OCI-LY1 (cell line): ENCODE data around the gene SLC4A2.
"Not testable (repeated sequence)": the region's sequence is repeated elsewhere in the genome, so short reads cannot be mapped to it uniquely, and the experiment has no call there.

Experiments used
- H2AFZ ChIP-seq: fragments of 200-600 bp; sonication (generic), shearing (Covaris generic); 2 replicates; pipeline ENCODE4 v1.6.0; 2014; ENCODE audit warnings: antibody characterized with exemption, mild to moderate bottlenecking, low read length
- H3F3A ChIP-seq: fragments of 200-600 bp; sonication (generic), shearing (Covaris generic); 2 replicates; pipeline ENCODE4 v1.6.0; 2014; ENCODE audit warnings: mild to moderate bottlenecking, antibody characterized with exemption, low read length, moderate library complexity; ENCODE audit not compliant: insufficient read depth
- H3K27ac ChIP-seq: fragments of 200-600 bp; sonication (generic); 2 replicates; pipeline ENCODE4 v1.5.1; 2014; ENCODE audit warnings: low read length, mixed run types, mild to moderate bottlenecking, low read depth; ENCODE audit not compliant: poor library complexity, severe bottlenecking
- H3K27me3 ChIP-seq: fragments of 200-600 bp; sonication (generic); 2 replicates; pipeline ENCODE4 v1.6.0; 2014; ENCODE audit warnings: antibody characterized with exemption, mild to moderate bottlenecking, low read length, moderate library complexity; ENCODE audit not compliant: insufficient read depth
- H3K36me3 ChIP-seq: fragments of 200-600 bp; sonication (generic); 2 replicates; pipeline ENCODE4 v1.6.1; 2014; ENCODE audit warnings: mild to moderate bottlenecking, antibody characterized with exemption, low read length, moderate library complexity, mixed read lengths; ENCODE audit not compliant: insufficient read depth
- H3K4me1 ChIP-seq: fragments of 200-600 bp; sonication (generic); 2 replicates; pipeline ENCODE4 v1.5.1; 2014; ENCODE audit warnings: mild to moderate bottlenecking, low read length, moderate library complexity; ENCODE audit not compliant: insufficient read depth, severe bottlenecking
- H3K4me2 ChIP-seq: fragments of 200-600 bp; sonication (generic), shearing (Covaris generic); 2 replicates; pipeline ENCODE4 v1.6.1; 2014; ENCODE audit warnings: low read length
- H3K4me3 ChIP-seq: fragments of 200-600 bp; sonication (generic); 2 replicates; pipeline ENCODE4 v1.5.1; 2014; ENCODE audit warnings: low read length, low read depth, mild to moderate bottlenecking, mixed read lengths; ENCODE audit not compliant: poor library complexity, severe bottlenecking
- H3K79me2 ChIP-seq: fragments of 200-600 bp; shearing (Covaris generic); 2 replicates; pipeline ENCODE4 v1.6.1; 2016; ENCODE audit warnings: mixed run types, low read length, mixed read lengths; ENCODE audit not compliant: insufficient read depth
- H3K9ac ChIP-seq: fragments of 200-600 bp; sonication (generic), shearing (Covaris generic); 2 replicates; pipeline ENCODE4 v1.6.1; 2014; ENCODE audit warnings: mild to moderate bottlenecking, low read length, mixed read lengths
- H3K9me2 ChIP-seq: fragments of 200-600 bp; sonication (generic), shearing (Covaris generic); 2 replicates; pipeline ENCODE4 v1.6.1; 2014; ENCODE audit warnings: low read depth, mild to moderate bottlenecking, low read length, mixed read lengths
- H3K9me3 ChIP-seq: fragments of 200-600 bp; shearing (Covaris generic); 2 replicates; pipeline ENCODE4 v1.6.1; 2014; ENCODE audit warnings: low read length, mixed read lengths
- H4K20me1 ChIP-seq: fragments of 200-600 bp; sonication (generic), shearing (Covaris generic); 2 replicates; pipeline ENCODE4 v1.6.0; 2016; ENCODE audit warnings: mild to moderate bottlenecking, low read length; ENCODE audit not compliant: insufficient read depth
- EZH2 ChIP-seq: fragments of 200-600 bp; sonication (generic), shearing (Covaris generic); IDR thresholded peaks from 2 replicates; pipeline ENCODE4 v1.8.0; 2017; ENCODE audit warnings: borderline replicate concordance, mixed run types, mild to moderate bottlenecking, antibody characterized with exemption, low read length, moderate library complexity, mixed read lengths
- TF ChIP-seq, protein P1 (sequence below): fragments of 200-600 bp; sonication (generic), shearing (Covaris generic); IDR thresholded peaks from 2 replicates; pipeline ENCODE4 v1.5.1; 2017; ENCODE audit warnings: mild to moderate bottlenecking, antibody characterized with exemption, low read length, moderate library complexity, mixed read lengths

SLC4A2 gene

DNA sequence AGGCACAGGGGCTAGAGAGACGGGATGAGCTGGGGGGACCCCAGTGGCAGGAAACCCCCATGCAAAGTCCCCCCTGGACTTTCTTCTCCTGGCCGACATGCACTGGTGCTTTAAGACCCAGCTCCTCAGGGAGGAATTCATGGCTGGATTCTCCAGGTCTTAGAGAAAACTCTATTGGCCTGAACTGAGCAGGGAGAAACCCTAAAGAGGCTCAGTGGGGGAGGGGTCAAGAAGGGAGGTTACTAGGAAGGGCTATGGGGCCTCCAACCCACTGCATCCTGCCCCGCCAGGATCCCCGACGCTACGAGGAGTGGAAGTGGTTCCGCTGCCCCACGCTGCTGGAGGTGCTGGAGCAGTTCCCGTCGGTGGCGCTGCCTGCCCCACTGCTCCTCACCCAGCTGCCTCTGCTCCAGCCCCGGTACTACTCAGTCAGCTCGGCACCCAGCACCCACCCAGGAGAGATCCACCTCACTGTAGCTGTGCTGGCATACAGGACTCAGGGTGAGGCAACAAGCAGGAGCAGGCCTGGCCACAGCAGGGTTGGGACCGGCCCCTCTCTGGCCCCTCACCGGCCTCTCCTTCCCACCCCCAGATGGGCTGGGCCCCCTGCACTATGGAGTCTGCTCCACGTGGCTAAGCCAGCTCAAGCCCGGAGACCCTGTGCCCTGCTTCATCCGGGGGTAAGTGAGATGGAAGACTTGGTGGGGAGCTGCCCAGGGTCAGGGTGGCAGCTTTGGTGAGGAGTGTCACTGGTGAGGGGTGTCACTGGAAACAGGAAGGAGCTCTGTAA, 48.9 kb upstream of the SLC4A2 start:
- Histone ChIP-seq H2AFZ (no peak overlapping the region), H3K9me2 (no peaks in the 10 kb centered on the region), H4K20me1 (no peaks in the 10 kb centered on the region), H3F3A (no peaks in the 10 kb centered on the region), H3K9ac (no peak overlapping the region), H3K27me3 (peaks cover 4% of the 10 kb centered on the region; the same call in 1 of the 2 replicates), H3K4me3 (no peak overlapping the region), H3K79me2 (no peaks in the 10 kb centered on the region), H3K27ac (no peak overlapping the region), H3K4me1 (peaks cover 20% of the 10 kb centered on the region), H3K36me3 (no peaks in the 10 kb centered on the region), H3K9me3 (no peaks in the 10 kb centered on the region), H3K4me2 (no peak overlapping the region)
- TF ChIP-seq EZH2, result no peak
- TF ChIP-seq, protein P1, sequence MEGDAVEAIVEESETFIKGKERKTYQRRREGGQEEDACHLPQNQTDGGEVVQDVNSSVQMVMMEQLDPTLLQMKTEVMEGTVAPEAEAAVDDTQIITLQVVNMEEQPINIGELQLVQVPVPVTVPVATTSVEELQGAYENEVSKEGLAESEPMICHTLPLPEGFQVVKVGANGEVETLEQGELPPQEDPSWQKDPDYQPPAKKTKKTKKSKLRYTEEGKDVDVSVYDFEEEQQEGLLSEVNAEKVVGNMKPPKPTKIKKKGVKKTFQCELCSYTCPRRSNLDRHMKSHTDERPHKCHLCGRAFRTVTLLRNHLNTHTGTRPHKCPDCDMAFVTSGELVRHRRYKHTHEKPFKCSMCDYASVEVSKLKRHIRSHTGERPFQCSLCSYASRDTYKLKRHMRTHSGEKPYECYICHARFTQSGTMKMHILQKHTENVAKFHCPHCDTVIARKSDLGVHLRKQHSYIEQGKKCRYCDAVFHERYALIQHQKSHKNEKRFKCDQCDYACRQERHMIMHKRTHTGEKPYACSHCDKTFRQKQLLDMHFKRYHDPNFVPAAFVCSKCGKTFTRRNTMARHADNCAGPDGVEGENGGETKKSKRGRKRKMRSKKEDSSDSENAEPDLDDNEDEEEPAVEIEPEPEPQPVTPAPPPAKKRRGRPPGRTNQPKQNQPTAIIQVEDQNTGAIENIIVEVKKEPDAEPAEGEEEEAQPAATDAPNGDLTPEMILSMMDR, result no peak

DNA sequence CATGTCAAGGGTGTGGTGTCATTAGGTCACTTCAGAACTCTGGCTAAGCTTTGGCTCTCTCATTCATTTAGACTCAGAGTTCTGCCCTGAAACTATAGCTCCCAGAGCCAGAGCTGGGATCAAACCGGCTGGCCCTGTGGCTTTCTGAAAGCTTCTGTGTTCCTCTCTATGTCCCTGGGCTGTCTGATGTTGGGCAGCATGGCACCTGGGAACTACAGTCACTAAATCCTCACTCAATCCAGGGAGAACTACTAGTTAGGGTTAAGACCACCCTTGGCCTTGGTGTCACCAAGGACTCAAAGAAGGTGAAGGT, 48.3 kb upstream of the SLC4A2 start:
- H3K9ac ChIP-seq, result no peak overlapping the region
- H3K9me3 ChIP-seq, result no peaks in the 10 kb centered on the region
- no peak overlapping the region for H2AFZ ChIP-seq
- no peaks in the 10 kb centered on the region for H3K79me2 ChIP-seq
- no peak overlapping the region for H3K27ac ChIP-seq
- H3K4me1 ChIP-seq, result peaks cover 20% of the 10 kb centered on the region
- H3F3A ChIP-seq, result no peaks in the 10 kb centered on the region
- peaks cover 5% of the 10 kb centered on the region; the same call in 1 of the 2 replicates for H3K27me3 ChIP-seq
- TF ChIP-seq, protein P1, result no peak
- TF ChIP-seq EZH2, result no peak
- H3K9me2 ChIP-seq, result no peaks in the 10 kb centered on the region
- no peaks in the 10 kb centered on the region for H3K36me3 ChIP-seq
- no peak overlapping the region for H3K4me3 ChIP-seq
- H4K20me1 ChIP-seq, result no peaks in the 10 kb centered on the region
- no peak overlapping the region for H3K4me2 ChIP-seq

DNA sequence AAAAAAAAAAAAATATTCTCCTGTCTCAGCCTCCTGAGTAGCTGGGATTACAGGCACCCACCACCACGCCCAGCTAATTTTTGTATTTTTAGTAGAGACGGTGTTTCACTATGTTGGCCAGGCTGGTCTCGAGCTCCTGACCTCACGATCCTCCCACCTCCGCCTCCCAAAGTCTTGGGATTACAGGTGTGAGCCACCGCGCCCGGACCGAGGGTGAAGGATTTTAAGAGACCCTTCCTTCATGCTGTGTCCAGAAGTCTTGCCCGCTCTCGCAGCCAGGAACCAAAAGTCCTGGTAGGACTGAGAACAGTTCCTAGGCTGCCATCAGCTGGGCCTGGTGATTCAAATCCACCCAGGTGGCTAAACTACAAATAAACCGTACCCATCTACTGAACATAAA, 47.8 kb upstream of the SLC4A2 start:
- H3K27me3 ChIP-seq, result peaks cover 11% of the 10 kb centered on the region; the same call in 1 of the 2 replicates
- not testable (repeated sequence) for H3K9me2 ChIP-seq, H3K4me3 ChIP-seq, H3K9ac ChIP-seq, H3K9me3 ChIP-seq, H3F3A ChIP-seq, H3K27ac ChIP-seq, H4K20me1 ChIP-seq, H3K4me2 ChIP-seq, H3K36me3 ChIP-seq, H2AFZ ChIP-seq, H3K79me2 ChIP-seq
- H3K4me1 ChIP-seq, result peaks cover 20% of the 10 kb centered on the region

DNA sequence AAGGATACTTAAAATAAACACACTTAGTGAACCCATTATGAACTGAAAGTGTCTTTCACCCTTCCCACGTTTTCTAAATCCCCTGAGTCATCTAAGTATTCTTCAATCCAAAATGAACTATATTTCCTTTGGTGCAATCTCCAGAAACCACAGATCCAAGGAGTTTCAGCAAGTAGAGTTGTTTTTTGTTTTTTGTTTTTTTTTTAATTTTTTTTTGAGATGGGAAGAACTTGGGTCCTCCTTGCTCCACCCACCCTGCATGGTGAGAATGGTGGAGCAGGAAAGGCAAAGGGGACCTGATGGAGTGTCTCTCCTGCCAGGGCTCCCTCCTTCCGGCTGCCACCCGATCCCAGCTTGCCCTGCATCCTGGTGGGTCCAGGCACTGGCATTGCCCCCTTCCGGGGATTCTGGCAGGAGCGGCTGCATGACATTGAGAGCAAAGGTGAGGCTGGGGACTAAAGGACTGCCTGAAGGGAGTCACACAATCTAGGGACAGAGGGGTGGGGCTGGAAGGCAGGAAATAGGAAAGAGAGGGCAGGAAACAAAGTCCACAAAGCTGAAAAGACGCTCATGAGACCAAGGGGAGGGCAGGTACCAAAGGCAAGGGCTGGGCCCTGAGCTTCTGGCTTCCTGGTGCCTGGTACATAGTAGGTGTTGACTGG, 47.2 kb upstream of the SLC4A2 start:
- Histone ChIP-seq H3K4me2 (no peak overlapping the region), H3K27ac (no peak overlapping the region), H3K9me2 (no peaks in the 10 kb centered on the region), H2AFZ (no peak overlapping the region), H3K27me3 (peaks cover 11% of the 10 kb centered on the region; the same call in 1 of the 2 replicates), H3K36me3 (no peaks in the 10 kb centered on the region), H3K9me3 (no peaks in the 10 kb centered on the region), H3K4me1 (peaks cover 21% of the 10 kb centered on the region), H3K79me2 (no peaks in the 10 kb centered on the region), H3K9ac (no peak overlapping the region), H3F3A (no peaks in the 10 kb centered on the region), H4K20me1 (no peaks in the 10 kb centered on the region), H3K4me3 (no peak overlapping the region)
- TF ChIP-seq EZH2, result no peak
- TF ChIP-seq, protein P1, result no peak
